Fibroblast of mammary gland (primary cell): ENCODE data around the gene SRRM3.

Source experiments
- DNase-seq: peaks from one replicate; pipeline ENCODE4 v3.0.0-alpha.2; 2010; ENCODE audit warnings: low read depth
- H3K4me3 ChIP-seq: 2 replicates; pipeline ENCODE4 v1.5.1; 2011; ENCODE audit warnings: low read depth, mild to moderate bottlenecking, low read length, moderate library complexity; ENCODE audit not compliant: control insufficient read depth
- TF ChIP-seq, protein P1 (sequence below): conservative IDR thresholded peaks from 2 replicates; pipeline ENCODE4 v1.5.1; 2011; ENCODE audit warnings: low read depth, low read length, inconsistent platforms; ENCODE audit not compliant: control insufficient read depth, insufficient read depth

Gene SRRM3

GRCh38 chr7:76254781-76255180, 53.1 kb downstream of the SRRM3 start:
- TF ChIP-seq, protein P1, sequence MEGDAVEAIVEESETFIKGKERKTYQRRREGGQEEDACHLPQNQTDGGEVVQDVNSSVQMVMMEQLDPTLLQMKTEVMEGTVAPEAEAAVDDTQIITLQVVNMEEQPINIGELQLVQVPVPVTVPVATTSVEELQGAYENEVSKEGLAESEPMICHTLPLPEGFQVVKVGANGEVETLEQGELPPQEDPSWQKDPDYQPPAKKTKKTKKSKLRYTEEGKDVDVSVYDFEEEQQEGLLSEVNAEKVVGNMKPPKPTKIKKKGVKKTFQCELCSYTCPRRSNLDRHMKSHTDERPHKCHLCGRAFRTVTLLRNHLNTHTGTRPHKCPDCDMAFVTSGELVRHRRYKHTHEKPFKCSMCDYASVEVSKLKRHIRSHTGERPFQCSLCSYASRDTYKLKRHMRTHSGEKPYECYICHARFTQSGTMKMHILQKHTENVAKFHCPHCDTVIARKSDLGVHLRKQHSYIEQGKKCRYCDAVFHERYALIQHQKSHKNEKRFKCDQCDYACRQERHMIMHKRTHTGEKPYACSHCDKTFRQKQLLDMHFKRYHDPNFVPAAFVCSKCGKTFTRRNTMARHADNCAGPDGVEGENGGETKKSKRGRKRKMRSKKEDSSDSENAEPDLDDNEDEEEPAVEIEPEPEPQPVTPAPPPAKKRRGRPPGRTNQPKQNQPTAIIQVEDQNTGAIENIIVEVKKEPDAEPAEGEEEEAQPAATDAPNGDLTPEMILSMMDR, result no peak
- H3K4me3 ChIP-seq, result no peak overlapping the region
- no peak for DNase-seq

- TF ChIP-seq, protein P1, result no peak
- DNase-seq, result no peak
- no peak overlapping the region for H3K4me3 ChIP-seq
Observed at GRCh38 chr7:76257973-76258372, 56.3 kb downstream of the SRRM3 start.

GRCh38 chr7:76259124-76260093, 57.7 kb downstream of the SRRM3 start:
- TF ChIP-seq, protein P1, result no peak
- H3K4me3 ChIP-seq, result no peak overlapping the region
- DNase-seq, result no peak

DNA sequence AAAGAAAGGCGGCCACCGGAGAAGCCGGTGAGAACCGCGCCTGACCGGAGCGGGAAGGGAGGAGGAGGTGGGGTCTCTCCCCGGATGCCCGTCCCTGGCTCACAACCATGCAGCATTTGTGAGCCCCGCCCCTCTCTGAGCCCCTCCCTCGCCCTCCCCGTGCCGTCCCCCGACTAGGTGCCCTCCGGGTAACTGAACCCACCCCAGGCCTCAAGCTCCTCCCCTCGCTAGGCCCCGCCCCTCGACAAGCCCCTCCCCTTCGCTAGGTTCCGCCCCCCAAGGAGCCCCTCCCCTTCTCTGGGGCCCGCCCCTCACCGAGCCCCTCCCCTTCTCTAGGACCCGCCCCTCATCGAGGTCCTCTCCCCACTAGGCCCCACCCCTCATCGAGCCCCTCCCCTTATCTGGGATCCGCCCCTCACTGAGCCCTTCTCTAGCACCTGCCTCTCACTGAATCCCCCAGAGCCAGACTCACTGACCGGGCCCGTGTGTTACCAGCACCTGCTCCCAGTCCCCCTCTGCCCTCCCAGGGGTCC, 58.5 kb downstream of the SRRM3 start:
- H3K4me3 ChIP-seq, result no peak overlapping the region
- DNase-seq, result peak; percentile 11
- TF ChIP-seq, protein P1, result no peak

- no peak for DNase-seq
Observed at GRCh38 chr7:76261329-76261728, 59.6 kb downstream of the SRRM3 start.

DNA sequence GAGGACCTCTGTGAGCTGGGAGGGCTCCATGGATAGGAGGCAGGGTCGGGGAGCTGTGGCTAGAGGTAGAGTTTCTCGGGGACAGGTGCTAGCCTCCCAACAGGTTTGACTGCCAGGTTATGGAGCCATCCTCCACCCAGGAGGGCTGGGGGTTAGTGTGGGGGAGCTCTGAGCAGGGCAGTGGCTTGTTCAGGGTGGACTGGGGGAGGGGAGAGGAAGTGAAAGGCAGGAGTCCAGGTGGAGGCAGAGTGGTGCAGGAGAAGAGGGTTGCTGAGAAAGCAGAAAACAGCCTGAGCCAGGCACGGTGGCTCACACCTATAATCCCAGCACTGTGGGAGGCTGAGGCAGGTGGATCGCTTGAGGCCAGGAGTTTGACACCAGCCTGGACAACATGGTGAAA, 60.2 kb downstream of the SRRM3 start:
- DNase-seq, result no peak
- H3K4me3 ChIP-seq, result no peak overlapping the region
- TF ChIP-seq, protein P1, result no peak

More at GRCh38 chr7:76261329-76261728, 59.6 kb downstream of the SRRM3 start:
- no peak overlapping the region for H3K4me3 ChIP-seq
- TF ChIP-seq, protein P1, result no peak
